Mesenchymal stem cell (in vitro differentiated cells and primary cell): ENCODE measurements around the gene GCNT3.

Experiments used
- DNase-seq: peaks from one replicate; pipeline ENCODE4 v3.0.0-alpha.2; 2013
- H2AFZ ChIP-seq: one replicate; pipeline ENCODE4 v1.6.1; 2013; ENCODE audit warnings: low read depth, mild to moderate bottlenecking, control low read depth, inconsistent platforms, low read length, moderate library complexity
- H2AK5ac ChIP-seq: 2 replicates; pipeline ENCODE4 v1.6.1; 2013; ENCODE audit warnings: low read length, moderate library complexity, mild to moderate bottlenecking, inconsistent platforms; ENCODE audit not compliant: severe bottlenecking
- H2BK120ac ChIP-seq: one replicate; pipeline ENCODE4 v1.6.1; 2013; ENCODE audit warnings: low read depth, mild to moderate bottlenecking, inconsistent platforms, low read length, moderate library complexity
- H2BK12ac ChIP-seq, 2 experiments: one replicate each; pipeline ENCODE4 v1.6.1; 2013; ENCODE audit warnings: inconsistent platforms in 2 of 2, low read length in 2 of 2, mild to moderate bottlenecking in 2 of 2, moderate library complexity in 2 of 2, control low read depth in 1 of 2
- H2BK15ac ChIP-seq: one replicate; pipeline ENCODE4 v1.6.1; 2013; ENCODE audit warnings: mild to moderate bottlenecking, low read depth, inconsistent platforms; ENCODE audit not compliant: poor library complexity, severe bottlenecking
- H2BK5ac ChIP-seq: 2 replicates; pipeline ENCODE4 v1.6.1; 2013; ENCODE audit warnings: low read depth, mild to moderate bottlenecking, low read length, control low read depth, inconsistent platforms; ENCODE audit not compliant: poor library complexity, severe bottlenecking
- H3K14ac ChIP-seq, 2 experiments: one replicate each; pipeline ENCODE4 v1.6.1; 2013; ENCODE audit warnings: inconsistent platforms in 2 of 2, low read length in 2 of 2, control low read depth in 1 of 2, mild to moderate bottlenecking in 1 of 2, moderate library complexity in 1 of 2
- H3K18ac ChIP-seq, 2 experiments: one replicate each; pipeline ENCODE4 v1.6.1; 2013; ENCODE audit warnings: inconsistent platforms in 2 of 2, low read length in 2 of 2, control low read depth in 1 of 2, low read depth in 1 of 2, mild to moderate bottlenecking in 1 of 2
- H3K23ac ChIP-seq, 2 experiments: one replicate each; pipeline ENCODE4 v1.6.1; 2013; ENCODE audit warnings: inconsistent platforms in 2 of 2, low read length in 2 of 2, mild to moderate bottlenecking in 2 of 2, moderate library complexity in 2 of 2, control low read depth in 1 of 2
- H3K27ac ChIP-seq: 2 replicates; pipeline ENCODE4 v1.5.1; 2013; ENCODE audit warnings: mild to moderate bottlenecking, moderate library complexity, low read length, control low read depth, inconsistent platforms; ENCODE audit not compliant: poor library complexity, severe bottlenecking
- H3K27me3 ChIP-seq, 2 experiments: 2 replicates each; pipeline versions ENCODE4 v1.6.1 to v1.7.0; 2013; ENCODE audit warnings: low read length in 2 of 2, mild to moderate bottlenecking in 2 of 2, moderate library complexity in 2 of 2, control low read depth in 1 of 2, inconsistent platforms in 1 of 2; ENCODE audit not compliant: control insufficient read depth in 1 of 2, insufficient read depth in 1 of 2
- H3K36me3 ChIP-seq, 2 experiments: 2 replicates each; pipeline versions ENCODE4 v1.6.1 to v1.7.0; 2013; ENCODE audit warnings: low read length in 2 of 2, control low read depth in 1 of 2, inconsistent platforms in 1 of 2, low read depth in 1 of 2, mild to moderate bottlenecking in 1 of 2; ENCODE audit not compliant: insufficient read depth in 2 of 2, control insufficient read depth in 1 of 2
- H3K4ac ChIP-seq, 2 experiments: one replicate each; pipeline ENCODE4 v1.6.1; 2013; ENCODE audit warnings: inconsistent platforms in 2 of 2, low read length in 2 of 2, mild to moderate bottlenecking in 2 of 2, moderate library complexity in 2 of 2, control low read depth in 1 of 2, low read depth in 1 of 2
- H3K4me1 ChIP-seq: 2 replicates; pipeline ENCODE4 v1.6.1; 2013; ENCODE audit warnings: low read depth, low read length, control low read depth; ENCODE audit not compliant: control insufficient read depth, insufficient read depth
- H3K4me2 ChIP-seq: 2 replicates; pipeline ENCODE4 v1.6.1; 2013; ENCODE audit warnings: low read length, mild to moderate bottlenecking, inconsistent platforms; ENCODE audit not compliant: poor library complexity, severe bottlenecking
- H3K4me3 ChIP-seq, 2 experiments: 2 replicates each; pipeline versions ENCODE4 v1.5.1 to v1.7.0; 2013; ENCODE audit warnings: low read length in 2 of 2, mild to moderate bottlenecking in 2 of 2, control low read depth in 1 of 2, low read depth in 1 of 2; ENCODE audit not compliant: insufficient read depth in 1 of 2
- H3K79me1 ChIP-seq: replicated peaks from 2 replicates; pipeline ENCODE4 v1.6.1; 2013; ENCODE audit warnings: mild to moderate bottlenecking, control low read depth, low read length, inconsistent platforms; ENCODE audit not compliant: poor library complexity, severe bottlenecking
- H3K9ac ChIP-seq: 2 replicates; pipeline ENCODE4 v1.7.0; 2013; ENCODE audit warnings: mild to moderate bottlenecking, low read length, moderate library complexity
- H3K9me3 ChIP-seq: 2 replicates; pipeline ENCODE4 v1.7.0; 2013; ENCODE audit warnings: mild to moderate bottlenecking, low read length; ENCODE audit not compliant: control insufficient read depth
- H4K8ac ChIP-seq: one replicate; pipeline ENCODE4 v1.6.1; 2013; ENCODE audit warnings: inconsistent platforms, mild to moderate bottlenecking, low read length, moderate library complexity
- H4K91ac ChIP-seq: one replicate; pipeline ENCODE4 v1.6.1; 2013; ENCODE audit warnings: mild to moderate bottlenecking, low read length, inconsistent platforms
- WGBS: methylation state at CpG from one replicate; pipeline ENCODE4 v1.1.7; 2013; ENCODE audit warnings: mixed read lengths; 5-methylcytosine and 5-hydroxymethylcytosine counted together

GCNT3 gene

DNA sequence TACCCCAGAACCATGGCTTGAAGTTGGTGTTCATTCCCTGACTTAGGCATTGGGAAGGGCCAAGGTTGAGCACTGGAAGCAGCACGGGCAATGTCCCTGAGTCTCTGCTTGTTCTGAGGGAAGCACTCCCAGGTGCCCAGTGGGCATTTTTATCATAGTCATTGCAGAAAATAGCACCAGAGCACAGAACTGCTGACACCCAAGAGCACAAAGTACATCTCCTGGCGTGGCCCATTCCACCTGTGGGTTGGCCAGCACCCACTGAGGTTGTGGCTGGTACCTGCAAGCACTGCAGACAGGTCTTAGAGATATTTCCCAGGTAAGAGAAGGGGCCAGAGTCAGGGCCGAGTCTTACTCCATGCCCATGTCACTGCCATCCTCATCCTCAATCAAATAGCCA is 28.5 kb upstream of the GCNT3 start:
- H3K4me3 ChIP-seq = no peak overlapping the region
- no peak overlapping the region for H2BK12ac ChIP-seq
- no peak overlapping the region for H3K4ac ChIP-seq
- H4K8ac ChIP-seq = no peak overlapping the region
- no peaks in the 10 kb centered on the region for H3K79me1 ChIP-seq
- H3K23ac ChIP-seq = no peak overlapping the region
- no peak overlapping the region for H2BK5ac ChIP-seq
- H3K9me3 ChIP-seq = no peaks in the 10 kb centered on the region
- no peak overlapping the region for H3K27ac ChIP-seq
- no peak overlapping the region for H2AK5ac ChIP-seq
- H2AFZ ChIP-seq = no peak overlapping the region
- H3K9ac ChIP-seq = no peak overlapping the region
- H2BK15ac ChIP-seq = no peak overlapping the region
- H3K14ac ChIP-seq = no peak overlapping the region
- H3K18ac ChIP-seq = no peak overlapping the region
- H3K4me2 ChIP-seq = no peak overlapping the region
- no peaks in the 10 kb centered on the region for H3K4me1 ChIP-seq
- H3K36me3 ChIP-seq = no peaks in the 10 kb centered on the region
- no peak overlapping the region for H4K91ac ChIP-seq
- no peak for DNase-seq
- 53% methylated on average over 2 of the region's 3 CpGs for WGBS
- peaks cover 0 to 25% of the 10 kb centered on the region in 2 experiments for H3K27me3 ChIP-seq
- no peak overlapping the region for H2BK120ac ChIP-seq

DNA sequence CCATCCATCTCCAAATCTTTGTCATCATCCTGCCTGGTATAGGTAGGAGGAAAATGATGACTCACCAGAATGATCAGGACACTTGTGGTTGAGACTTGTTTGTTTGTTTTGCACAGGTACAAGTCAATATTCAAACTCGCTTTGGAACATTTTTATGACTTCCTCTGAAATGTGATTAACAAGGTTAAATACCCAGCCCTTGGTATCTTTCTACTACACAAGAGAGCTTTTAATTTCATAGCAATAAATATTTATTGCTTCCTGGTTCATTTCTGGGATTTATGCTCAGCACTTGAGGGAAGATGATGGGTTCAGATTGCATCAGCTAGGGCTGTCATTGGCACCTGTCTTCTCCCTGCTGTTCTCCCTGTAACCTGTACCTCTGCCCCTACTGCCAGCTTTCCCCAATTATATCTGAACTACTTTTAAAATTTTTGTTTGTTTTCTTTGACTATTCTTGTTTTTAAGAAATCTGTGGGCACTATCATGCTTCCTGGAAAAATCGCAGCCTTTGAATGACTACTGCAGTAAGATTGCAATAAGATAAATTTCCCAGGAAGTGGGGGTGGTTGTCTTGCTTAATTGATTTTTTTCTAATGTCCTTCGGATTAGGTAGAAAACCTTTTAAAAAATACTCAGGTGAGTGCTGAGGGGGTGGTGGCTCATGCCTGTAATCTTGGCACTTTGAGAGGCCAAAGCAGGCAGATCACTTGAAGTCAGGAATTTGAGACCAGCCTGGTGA is 24.3 kb upstream of the GCNT3 start:
- Histone ChIP-seq H3K18ac (no peak overlapping the region), H3K4ac (no peak overlapping the region), H3K23ac (no peak overlapping the region), H2AFZ (no peak overlapping the region), H3K4me3 (no peak overlapping the region), H2BK15ac (no peak overlapping the region), H3K9ac (no peak overlapping the region), H2BK12ac (no peak overlapping the region), H3K36me3 (no peaks in the 10 kb centered on the region), H4K91ac (no peak overlapping the region), H2AK5ac (no peak overlapping the region), H3K79me1 (no peaks in the 10 kb centered on the region), H2BK120ac (no peak overlapping the region), H2BK5ac (no peak overlapping the region), H3K14ac (no peak overlapping the region), H3K4me2 (no peak overlapping the region), H3K27ac (no peak overlapping the region), H3K9me3 (no peaks in the 10 kb centered on the region), H4K8ac (no peak overlapping the region), H3K4me1 (no peaks in the 10 kb centered on the region), H3K27me3 (peaks cover 0 to 16% of the 10 kb centered on the region in 2 experiments)
- WGBS = 74% methylated on average over 2 of the region's 3 CpGs
- DNase-seq = no peak

DNA sequence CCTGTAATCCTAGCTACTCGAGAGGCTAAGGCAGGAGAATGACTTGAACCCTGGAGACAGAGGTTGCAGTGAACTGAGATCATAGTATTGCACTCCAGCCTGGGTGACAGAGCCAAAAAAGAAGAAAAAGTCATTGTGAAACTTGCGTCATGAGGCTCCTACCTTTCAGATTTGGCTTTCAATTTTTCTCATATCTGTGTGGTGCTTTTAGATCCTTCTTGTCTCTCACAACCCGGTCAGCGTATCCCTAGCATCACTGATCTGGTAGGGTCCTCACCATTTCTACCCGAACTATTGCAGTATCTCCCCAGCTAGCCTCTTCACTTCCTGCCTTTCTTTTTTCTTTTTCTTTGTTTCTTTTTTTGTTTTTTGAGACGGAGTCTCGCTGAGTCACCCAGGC is 21.6 kb upstream of the GCNT3 start:
- H2BK5ac ChIP-seq = no peak overlapping the region
- no peak overlapping the region for H3K18ac ChIP-seq
- H2BK120ac ChIP-seq = no peak overlapping the region
- no peak overlapping the region for H3K4ac ChIP-seq
- no peaks in the 10 kb centered on the region for H3K79me1 ChIP-seq
- no peak overlapping the region for H2AK5ac ChIP-seq
- H3K4me2 ChIP-seq = no peak overlapping the region
- 89% methylated on average over 7 of the region's 7 CpGs for WGBS
- DNase-seq = no peak
- H3K9me3 ChIP-seq = no peaks in the 10 kb centered on the region
- H3K14ac ChIP-seq = no peak overlapping the region
- H4K91ac ChIP-seq = no peak overlapping the region
- H3K4me1 ChIP-seq = peaks cover 2% of the 10 kb centered on the region
- H3K27ac ChIP-seq = no peak overlapping the region
- no peak overlapping the region for H2BK15ac ChIP-seq
- H3K27me3 ChIP-seq = peaks cover 0 to 7% of the 10 kb centered on the region in 2 experiments
- no peak overlapping the region for H3K9ac ChIP-seq
- H3K4me3 ChIP-seq = no peak overlapping the region
- no peak overlapping the region for H4K8ac ChIP-seq
- H3K36me3 ChIP-seq = no peaks in the 10 kb centered on the region
- no peak overlapping the region for H2AFZ ChIP-seq
- no peak overlapping the region for H3K23ac ChIP-seq
- H2BK12ac ChIP-seq = no peak overlapping the region

DNA sequence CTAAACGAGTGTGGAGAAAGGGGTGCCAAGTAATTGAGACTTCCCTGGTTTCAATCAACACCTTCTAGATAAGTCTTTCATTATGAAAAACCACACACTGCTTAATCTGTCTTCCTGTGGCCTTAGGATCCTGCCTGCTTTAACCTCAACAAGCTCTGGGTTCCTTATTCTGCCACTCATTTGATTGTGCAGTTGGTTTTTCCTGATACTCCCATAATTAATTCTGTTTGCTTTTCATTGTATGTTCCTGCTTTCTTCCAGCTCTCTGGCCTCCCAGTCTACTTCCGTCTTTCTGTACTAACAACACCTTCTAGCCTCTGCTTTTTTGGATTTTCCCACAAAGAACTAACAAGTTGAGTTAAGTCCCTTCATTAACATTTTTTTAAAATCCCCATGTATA is 20.2 kb upstream of the GCNT3 start:
- Histone ChIP-seq H3K9ac (no peak overlapping the region), H3K27me3 (peaks cover 0 to 7% of the 10 kb centered on the region in 2 experiments), H2BK5ac (no peak overlapping the region), H3K4me3 (no peak overlapping the region), H3K23ac (no peak overlapping the region), H2BK12ac (no peak overlapping the region), H3K79me1 (no peaks in the 10 kb centered on the region), H3K4me2 (no peak overlapping the region), H3K14ac (no peak overlapping the region), H2BK120ac (no peak overlapping the region), H3K27ac (no peak overlapping the region), H2AK5ac (no peak overlapping the region), H3K18ac (no peak overlapping the region), H3K4me1 (peaks cover 10% of the 10 kb centered on the region), H3K4ac (no peak overlapping the region), H2AFZ (no peak overlapping the region), H2BK15ac (no peak overlapping the region), H3K9me3 (no peaks in the 10 kb centered on the region), H3K36me3 (no peaks in the 10 kb centered on the region), H4K8ac (no peak overlapping the region), H4K91ac (no peak overlapping the region)
- DNase-seq = no peak
- 61% methylated on average over 2 of the region's 2 CpGs for WGBS
